ENCODE results near the gene NAALADL2.
"Not testable (repeated sequence)": the region's sequence is repeated elsewhere in the genome, so short reads cannot be mapped to it uniquely, and the experiment has no call there.

NAALADL2 gene

GRCh38 chr3:175077216-175077615 is 218.1 kb downstream of the NAALADL2 start:
- no peak for DNase-seq

GRCh38 chr3:175082631-175083030 is 223.5 kb downstream of the NAALADL2 start:
- DNase-seq, result no peak

- DNase-seq, result not testable (repeated sequence)
Observed at GRCh38 chr3:175087128-175087527, 228.0 kb downstream of the NAALADL2 start.

DNA sequence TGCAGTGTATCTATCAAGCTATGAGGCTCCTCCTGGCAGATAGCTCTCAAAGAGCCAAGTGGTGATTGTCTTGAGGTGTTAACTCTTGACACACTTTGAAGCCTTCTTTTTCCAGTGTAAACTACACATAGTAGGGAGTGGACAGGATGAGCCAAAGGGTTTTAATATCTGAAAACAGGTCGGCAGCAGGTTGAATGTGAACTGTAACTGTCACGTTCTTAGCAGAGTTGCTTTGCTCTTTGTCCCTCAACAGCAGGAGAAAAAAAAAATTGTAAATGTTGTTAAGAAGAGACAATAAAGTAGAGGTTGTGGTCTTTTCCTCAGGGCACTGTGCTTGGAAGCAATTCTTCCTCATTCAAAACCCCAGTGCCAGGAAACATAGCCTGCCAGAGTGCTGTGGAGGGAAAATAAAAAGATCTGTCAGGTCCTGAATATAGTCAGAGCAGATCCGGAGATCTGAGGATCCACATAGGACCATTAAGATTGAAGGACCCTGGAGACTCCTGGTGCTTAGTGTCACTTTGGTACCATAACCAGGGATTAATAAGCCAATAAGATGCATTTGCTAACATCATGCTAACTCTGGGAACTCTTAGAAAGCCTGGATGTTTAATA is 229.7 kb downstream of the NAALADL2 start:
- DNase-seq, result no peak

GRCh38 chr3:175091426-175092114 is 232.4 kb downstream of the NAALADL2 start:
- no peak for DNase-seq

DNA sequence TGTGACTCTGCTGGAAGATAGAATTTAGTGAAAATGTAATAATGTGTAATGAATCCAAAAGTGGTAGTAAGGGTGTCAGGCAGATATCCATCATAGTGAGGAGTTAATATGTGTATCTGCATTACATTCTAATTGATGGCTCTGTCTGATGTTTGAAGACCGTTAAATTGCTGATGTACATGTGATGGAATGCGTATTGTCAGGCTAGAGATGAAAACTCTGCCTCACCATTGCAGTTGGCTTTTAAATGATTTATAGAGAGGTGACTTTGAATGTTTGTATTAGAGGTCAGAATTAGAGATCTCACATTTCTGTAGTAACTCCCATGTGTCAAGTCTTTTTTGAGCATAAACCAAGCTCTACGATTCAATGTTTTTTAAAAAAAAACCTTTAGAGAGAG is 234.6 kb downstream of the NAALADL2 start:
- DNase-seq, result no peak

GRCh38 chr3:175094344-175094743 is 235.2 kb downstream of the NAALADL2 start:
- no peak for DNase-seq

DNA sequence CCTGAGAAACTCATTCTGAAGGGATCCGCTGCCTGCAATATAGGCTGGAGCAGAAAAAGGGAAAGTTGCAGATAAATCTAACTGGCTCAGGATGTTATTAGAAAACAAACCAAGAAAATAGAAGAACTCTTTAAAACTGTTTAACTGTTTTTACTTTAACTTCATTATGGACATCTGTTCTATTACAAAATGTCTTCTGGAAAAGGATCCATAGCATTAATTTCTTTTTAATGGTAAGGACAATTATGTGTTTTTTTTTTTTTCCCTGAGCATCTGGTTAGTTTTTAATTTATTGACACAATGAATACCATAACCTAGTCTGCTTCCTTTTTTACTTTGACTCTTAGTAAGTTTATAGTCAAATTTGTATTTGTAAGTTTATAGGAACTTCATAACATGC is 239.5 kb downstream of the NAALADL2 start:
- DNase-seq, result no peak

GRCh38 chr3:175102161-175102560 is 243.0 kb downstream of the NAALADL2 start:
- no peak for DNase-seq

GRCh38 chr3:175103298-175103697 is 244.2 kb downstream of the NAALADL2 start:
- no peak for DNase-seq

DNA sequence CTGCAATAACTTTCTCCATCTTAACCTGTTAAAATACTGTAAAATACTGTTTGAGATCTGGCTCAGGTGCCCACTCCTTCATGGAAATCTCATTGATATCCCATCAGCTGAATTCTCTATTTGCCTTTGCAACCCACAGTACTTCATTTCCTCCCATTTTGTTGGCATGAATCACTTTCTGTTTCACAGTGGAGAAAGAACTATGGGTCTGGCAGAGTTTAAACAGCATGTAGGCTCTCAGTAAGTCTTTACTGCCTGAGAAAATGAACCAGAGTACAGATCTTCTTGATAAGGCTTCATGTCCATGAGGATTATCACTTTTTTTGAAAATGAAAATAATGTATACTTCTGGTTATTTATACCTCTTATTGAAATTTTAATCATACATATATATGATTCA is 245.9 kb downstream of the NAALADL2 start:
- DNase-seq, result no peak

DNA sequence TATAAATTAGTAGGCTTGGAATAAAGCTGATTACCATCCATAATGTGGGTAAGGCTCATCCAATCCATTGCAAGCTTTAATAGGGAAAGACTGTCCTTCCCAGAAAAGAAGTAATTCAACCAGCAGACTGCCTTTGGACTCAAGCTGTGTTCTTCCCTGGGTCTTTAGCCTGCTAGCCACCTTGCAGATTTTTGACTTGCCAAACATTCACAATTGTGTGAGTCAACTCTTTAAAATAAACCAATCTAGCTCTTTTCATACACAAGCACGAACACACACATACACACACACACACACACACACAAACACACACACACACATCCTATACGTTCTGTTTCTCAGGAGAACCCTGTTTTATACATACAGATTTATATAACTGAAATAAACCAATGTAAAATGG is 248.1 kb downstream of the NAALADL2 start:
- no peak for DNase-seq

GRCh38 chr3:175107995-175108394 is 248.9 kb downstream of the NAALADL2 start:
- no peak for DNase-seq

- DNase-seq, result no peak
Observed at GRCh38 chr3:175108613-175109151, 249.5 kb downstream of the NAALADL2 start.

DNA sequence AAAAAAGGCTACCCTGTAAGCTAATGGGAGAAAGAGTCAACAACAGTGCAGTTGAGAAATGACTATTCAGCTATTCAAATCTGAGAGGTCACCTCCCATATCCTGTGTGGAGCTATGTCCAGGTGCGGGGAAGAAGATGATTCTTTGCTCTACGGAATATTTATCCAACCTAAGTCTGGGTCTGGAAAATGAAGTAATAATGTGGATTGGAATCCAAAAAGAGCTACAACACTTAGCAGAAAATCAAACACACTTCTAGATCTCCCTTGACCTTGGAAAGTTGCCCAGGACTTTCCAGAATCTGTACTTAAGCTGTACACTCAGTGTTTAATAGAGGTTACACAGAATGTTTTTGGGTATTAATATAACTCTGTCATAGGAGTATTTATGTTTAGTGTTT is 251.9 kb downstream of the NAALADL2 start:
- DNase-seq, result no peak

DNA sequence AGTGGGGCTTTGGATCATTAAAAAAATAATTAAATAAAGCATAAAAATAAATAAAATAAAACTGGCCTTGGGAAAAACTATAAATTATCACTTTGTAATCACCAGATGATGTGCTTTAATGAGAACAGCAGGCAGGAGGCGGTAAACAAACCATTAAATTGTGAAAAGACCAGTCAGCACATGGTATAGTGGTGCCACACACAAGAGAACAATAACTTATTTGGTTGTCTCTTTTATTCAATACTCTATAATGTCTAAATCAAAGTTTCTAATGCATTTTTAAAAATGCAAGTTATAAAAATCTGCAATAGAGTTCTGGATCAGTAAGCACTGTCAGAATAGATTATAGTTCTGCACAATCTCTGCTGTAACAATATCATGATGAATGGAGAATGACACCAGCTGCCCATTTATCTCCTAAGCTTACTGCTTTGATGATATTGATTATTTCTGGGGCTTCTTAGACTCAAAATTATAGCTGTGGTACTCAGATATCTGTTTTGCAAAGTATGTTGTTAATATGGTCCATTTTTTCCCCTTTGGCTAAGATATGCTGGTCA is 259.3 kb downstream of the NAALADL2 start:
- DNase-seq, result no peak

- no peak for DNase-seq
Observed at GRCh38 chr3:175121225-175121624, 262.1 kb downstream of the NAALADL2 start.

GRCh38 chr3:175127075-175127662 is 268.0 kb downstream of the NAALADL2 start:
- DNase-seq, result no peak

DNA sequence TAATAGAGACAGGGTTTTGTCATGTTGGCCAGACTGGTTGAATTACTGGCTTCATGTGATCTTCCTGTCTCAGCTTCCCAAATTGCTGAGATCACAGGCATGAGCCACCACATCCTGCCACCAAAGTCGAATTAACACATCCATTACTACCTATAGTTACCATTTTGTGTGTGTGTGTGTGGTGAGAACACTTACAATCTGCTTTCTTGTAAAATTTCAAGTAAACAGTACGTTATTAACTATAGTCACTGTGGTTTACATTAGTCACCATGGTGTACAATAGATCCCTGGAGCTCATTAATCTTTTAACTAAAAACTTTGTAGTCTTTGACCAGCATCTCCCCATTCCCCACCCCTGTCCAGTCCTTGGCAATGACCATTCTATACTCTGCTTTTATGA is 270.0 kb downstream of the NAALADL2 start:
- DNase-seq, result no peak

- DNase-seq, result no peak
Observed at GRCh38 chr3:175129571-175129970, 270.4 kb downstream of the NAALADL2 start.

- not testable (repeated sequence) for DNase-seq
Observed at GRCh38 chr3:175131866-175132265, 272.7 kb downstream of the NAALADL2 start.

DNA sequence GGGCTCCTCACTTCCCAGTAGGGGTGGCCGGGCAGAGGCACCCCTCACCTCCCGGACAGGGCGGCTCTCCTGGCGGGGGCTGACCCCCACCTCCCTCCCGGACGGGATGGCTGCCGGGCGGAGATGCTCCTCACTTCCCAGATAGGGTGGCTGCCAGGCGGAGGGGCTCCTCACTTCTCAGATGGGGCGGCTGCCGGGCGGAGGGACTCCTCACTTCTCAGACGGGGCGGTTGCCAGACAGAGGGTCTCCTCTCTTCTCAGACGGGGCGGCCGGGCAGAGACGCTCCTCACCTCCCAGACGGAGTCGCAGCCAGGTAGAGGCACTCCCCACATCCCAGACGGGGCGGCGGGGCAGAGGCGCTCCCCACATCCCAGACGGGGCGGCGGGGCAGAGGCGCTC is 273.6 kb downstream of the NAALADL2 start:
- DNase-seq, result not testable (repeated sequence)

DNA sequence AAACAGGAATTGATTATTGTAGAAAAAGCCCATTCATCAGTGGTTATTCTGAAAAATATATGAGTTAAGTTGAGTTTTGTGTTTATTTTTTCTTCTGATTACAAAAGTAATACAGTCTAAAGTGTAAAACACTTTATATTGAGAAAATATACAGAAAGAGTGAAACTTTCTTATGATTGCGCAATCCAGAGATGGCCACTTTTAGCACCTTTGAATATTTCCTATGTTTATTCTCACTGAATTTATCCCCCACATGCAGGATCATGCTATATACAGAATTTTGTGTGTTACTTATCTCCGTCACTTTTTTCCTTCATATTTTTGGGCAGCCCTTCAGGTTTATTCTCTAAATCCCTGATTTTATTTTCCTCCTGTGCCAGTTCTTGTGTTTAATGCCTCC is 285.2 kb downstream of the NAALADL2 start:
- DNase-seq, result no peak

DNA sequence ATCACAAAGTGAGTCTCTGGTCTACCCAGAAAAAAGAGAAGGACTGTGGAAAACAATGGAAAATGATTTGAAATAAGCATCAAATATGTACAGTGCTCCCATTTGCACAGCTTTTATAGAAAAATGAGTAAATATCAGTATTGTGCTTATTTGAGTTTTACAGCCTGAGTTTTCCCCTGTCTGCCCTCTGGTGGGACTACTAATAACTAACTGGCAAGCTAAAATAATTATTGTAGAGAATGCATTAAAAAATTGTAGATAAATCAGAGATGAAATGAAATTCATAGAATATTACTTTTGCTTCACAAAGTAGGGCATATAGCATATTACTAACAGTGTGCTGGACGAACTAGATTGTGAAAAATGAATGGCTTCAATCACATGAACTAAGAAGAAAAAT is 287.1 kb downstream of the NAALADL2 start:
- no peak for DNase-seq

All from bone marrow (tissue), 2 donors.